OCI-M2 (cell line): Measurements from ENCODE around the gene CASKIN1.
"Not testable (repeated sequence)": the region's sequence is repeated elsewhere in the genome, so short reads cannot be mapped to it uniquely, and the experiment has no call there.

Source experiments
- DNase-seq: peaks from one replicate; lab custom pipeline; 2025; ENCODE audit not compliant: unreplicated experiment; lab: John Stamatoyannopoulos, UW

Gene CASKIN1, protein sequence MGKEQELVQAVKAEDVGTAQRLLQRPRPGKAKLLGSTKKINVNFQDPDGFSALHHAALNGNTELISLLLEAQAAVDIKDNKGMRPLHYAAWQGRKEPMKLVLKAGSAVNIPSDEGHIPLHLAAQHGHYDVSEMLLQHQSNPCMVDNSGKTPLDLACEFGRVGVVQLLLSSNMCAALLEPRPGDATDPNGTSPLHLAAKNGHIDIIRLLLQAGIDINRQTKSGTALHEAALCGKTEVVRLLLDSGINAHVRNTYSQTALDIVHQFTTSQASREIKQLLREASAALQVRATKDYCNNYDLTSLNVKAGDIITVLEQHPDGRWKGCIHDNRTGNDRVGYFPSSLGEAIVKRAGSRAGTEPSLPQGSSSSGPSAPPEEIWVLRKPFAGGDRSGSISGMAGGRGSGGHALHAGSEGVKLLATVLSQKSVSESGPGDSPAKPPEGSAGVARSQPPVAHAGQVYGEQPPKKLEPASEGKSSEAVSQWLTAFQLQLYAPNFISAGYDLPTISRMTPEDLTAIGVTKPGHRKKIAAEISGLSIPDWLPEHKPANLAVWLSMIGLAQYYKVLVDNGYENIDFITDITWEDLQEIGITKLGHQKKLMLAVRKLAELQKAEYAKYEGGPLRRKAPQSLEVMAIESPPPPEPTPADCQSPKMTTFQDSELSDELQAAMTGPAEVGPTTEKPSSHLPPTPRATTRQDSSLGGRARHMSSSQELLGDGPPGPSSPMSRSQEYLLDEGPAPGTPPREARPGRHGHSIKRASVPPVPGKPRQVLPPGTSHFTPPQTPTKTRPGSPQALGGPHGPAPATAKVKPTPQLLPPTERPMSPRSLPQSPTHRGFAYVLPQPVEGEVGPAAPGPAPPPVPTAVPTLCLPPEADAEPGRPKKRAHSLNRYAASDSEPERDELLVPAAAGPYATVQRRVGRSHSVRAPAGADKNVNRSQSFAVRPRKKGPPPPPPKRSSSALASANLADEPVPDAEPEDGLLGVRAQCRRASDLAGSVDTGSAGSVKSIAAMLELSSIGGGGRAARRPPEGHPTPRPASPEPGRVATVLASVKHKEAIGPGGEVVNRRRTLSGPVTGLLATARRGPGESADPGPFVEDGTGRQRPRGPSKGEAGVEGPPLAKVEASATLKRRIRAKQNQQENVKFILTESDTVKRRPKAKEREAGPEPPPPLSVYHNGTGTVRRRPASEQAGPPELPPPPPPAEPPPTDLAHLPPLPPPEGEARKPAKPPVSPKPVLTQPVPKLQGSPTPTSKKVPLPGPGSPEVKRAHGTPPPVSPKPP (N-terminal part only)

DNA sequence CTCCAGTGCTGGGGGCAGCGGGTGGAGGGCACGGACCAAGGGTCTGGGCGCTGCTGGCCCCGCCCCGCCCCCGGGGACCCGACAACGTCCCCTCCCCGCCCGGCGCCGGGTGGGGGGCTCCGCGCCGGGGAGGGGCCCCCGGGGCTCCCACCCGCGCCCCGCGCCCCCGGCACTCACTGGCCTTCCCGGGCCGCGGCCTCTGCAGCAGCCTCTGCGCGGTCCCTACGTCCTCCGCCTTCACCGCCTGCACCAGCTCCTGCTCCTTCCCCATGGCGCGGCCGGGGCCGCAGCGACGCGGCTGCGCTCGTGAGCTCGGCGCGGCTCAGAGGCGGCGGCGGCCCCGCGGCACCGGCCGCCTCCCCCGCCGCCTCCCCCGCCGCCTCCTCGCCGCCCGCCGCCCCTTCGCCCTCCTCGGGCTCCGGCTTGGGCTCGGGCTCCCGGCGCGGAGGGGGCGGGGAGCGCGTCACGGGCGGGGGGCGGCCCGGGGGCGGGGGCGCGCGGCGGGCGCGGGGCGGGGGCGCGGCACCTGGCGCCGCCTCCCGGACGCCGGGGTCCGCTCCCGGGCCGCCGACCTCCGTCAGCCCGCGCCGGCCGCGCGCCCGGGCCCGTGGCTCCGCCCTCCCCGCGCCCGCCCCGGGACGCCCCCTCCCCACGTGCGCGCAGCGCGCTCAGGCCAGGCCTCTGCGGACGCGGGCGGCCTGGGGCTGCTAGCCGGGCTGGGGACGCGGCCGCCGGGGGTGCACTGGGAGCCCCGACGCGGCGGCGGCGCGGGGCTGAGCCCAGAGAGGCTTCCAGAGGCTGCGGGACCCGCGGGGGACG lies at the start of gene CASKIN1:
TSS of gene CASKIN1 (minus strand) at position 444 of the 819 bp plus-strand sequence. CDS start at position 271, 173 bp downstream.
- DNase-seq, result no peak

DNA sequence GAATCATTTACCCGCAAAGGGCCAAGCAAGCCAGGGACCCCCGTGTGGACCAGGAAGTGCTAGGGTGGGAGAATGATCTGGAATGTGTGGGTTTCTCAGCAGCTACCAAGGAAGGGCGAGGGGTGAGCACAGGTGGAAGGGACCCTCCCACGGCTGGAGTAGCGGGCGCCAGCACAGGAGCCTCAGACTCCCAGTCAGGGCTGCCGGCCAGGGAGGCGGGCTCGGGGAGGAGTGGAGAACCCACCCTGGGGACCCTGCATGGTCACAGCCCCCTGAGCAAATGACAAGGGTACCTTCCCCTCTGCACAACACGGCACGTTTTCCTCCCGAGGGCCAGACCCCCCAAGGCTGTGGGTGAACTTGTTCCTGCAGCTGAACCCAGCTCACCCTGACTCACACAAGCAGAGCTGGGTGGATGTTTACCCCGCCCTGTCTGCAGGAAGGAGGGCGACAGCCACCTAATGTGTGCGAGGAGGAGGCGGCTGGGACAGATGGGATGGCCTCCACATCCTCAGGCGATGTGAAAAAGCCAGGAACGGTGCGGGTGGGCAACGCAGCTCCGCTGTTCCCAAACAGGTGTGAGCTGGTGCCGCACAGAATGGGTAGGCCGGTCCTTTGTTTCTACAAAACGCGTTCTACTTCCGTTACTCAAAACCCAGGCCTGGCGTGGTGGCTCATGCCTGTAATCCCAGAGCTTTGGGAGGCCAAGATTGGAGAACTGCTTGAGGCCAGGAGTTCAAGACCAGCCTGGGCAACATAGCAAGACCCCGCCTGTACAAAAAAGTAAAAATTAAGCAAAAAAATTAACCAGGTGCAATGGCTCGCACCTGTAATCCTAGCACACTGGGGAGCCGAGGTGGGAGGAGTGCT lies 48.8 kb upstream of the CASKIN1 start:
- no peak for DNase-seq

DNA sequence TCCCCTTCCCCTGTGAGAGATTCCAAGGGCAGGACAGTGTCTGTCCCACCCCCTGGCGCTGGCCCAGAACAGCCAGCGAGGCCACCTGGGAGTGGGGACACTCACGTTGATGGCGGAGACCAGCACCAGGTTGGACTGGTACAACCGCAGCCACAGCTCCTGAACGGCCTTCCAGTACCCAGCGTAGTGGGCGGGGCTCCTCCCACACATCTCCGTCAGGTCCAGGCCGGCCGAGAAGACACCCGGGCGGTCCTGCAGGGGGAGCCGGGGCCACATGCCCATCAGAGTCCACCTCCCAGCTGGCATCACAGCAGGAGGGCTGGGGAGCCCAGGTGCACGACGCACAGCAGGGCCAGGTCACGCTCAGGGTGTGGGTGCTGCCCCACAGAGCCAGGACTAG lies 47.9 kb upstream of the CASKIN1 start:
- no peak for DNase-seq

DNA sequence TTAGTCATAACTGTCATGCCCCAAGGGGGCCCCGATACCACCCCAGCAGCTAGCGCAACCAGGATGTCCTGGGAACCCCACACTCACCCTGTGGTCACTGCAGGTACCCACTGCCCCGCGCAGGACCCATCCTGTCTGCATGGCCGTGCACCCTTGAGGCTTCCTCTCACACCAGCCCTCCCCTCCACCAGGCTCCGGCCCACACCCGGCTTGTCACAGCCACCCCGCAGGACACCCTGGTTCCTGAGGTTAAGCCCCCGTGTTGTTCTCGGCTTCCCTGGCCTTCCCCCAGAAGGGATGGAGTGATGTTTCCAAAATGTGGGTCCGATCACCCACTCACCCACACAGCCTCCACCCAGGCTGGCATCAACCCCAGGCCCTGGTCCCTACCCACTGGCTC lies 47.4 kb upstream of the CASKIN1 start:
- DNase-seq, result no peak

DNA sequence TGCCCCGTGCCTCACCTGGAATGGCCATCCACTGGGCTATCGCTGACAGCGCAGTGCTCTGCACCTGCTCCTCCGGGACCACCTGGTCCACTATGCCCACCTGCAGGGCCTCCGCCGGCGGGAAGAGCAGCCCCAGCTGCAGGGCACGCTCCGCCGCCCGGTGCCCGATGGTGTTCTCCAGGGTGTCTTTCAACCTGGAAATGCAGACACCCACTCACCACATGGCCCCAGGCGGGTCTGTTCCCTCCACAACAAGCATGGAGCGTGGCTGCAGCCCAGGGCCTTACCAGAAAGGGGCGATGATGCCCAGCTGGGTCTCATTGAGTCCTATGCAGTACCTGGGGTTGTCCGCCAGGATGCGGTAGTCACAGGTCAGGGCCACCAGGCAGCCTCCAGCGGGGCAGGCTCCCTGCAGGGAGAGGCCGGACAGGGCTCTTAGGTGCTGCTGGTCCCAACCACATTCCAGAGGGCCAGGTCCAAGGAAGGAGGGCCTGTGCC lies 46.7 kb upstream of the CASKIN1 start:
- DNase-seq, result no peak

DNA sequence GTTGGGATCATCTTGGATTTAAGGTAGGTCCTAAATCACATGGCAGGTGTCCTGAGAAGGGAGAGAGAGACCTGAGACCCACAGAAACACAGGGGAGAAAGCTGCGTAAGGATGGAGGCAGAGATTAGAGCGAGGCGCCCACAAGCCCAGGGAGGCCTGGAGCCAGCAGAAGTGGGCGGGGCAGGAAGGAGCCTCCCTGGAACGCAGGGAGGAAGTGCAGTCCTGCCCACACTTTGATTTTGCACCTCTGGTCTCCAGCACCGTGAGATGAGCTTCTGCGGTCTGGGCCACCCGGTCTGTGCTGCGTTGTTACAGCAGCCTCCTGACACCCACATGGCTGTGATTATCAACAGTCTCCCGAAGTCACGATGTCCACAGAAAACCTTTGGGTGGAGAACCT lies 46.2 kb upstream of the CASKIN1 start:
- no peak for DNase-seq

DNA sequence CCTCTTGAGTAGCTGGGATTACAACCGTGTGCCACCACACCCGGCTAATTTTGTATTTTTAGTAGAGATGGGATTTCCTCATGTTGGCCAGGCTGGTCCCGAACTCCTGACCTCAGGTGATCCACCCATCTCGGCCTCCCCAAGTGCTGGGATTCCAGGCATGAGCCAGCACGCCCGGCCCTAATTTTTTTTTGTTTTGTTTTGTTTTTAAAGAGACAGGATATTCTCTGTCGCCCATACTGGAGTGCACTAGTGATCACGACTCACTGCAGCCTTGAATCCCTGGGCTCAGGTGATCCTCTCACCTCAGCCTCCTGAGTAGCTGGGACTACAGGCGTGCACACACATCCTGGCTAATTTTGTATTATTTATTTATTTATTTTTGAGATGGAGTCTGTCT lies 43.9 kb upstream of the CASKIN1 start:
- not testable (repeated sequence) for DNase-seq

DNA sequence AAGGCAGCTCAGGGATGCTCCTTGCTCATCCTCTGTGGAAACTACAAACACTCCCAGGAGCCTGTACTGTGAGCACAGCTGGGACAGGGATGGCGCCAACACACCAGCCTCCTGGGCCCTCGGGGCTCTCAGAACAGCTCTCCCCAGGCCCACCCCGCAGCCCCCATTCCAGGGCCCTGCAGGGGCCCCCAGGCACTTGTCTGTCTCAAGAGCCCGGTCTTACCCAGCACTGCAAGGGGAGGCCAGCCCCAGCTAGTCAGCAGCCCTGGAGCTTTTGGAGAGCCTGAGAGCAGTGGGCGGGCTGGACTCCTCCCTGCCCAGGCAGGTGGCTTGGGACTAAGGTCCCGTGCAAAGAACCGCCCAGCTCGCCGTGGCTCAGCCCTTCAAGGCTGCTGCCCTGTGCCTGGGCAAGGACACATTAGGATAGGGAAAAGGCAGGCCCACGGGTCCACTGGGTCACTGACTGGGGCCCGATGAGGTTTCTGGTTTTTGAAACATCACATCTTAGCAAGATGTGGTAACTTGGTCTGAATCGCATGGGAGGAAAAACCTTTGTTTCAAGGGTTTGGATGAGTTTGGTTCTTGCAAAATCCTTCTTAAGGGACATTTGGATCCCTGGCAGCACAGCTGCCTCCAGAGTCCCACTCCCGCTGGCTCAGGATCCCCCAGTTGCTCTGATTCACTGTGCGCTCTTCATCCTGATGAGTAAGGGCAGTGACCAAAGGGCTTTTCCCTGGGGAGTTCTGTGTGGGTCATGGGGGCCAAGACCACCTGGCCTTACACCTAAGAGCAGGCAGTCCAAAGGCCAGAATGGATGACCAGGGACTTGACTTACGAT lies 42.7 kb upstream of the CASKIN1 start:
- no peak for DNase-seq

DNA sequence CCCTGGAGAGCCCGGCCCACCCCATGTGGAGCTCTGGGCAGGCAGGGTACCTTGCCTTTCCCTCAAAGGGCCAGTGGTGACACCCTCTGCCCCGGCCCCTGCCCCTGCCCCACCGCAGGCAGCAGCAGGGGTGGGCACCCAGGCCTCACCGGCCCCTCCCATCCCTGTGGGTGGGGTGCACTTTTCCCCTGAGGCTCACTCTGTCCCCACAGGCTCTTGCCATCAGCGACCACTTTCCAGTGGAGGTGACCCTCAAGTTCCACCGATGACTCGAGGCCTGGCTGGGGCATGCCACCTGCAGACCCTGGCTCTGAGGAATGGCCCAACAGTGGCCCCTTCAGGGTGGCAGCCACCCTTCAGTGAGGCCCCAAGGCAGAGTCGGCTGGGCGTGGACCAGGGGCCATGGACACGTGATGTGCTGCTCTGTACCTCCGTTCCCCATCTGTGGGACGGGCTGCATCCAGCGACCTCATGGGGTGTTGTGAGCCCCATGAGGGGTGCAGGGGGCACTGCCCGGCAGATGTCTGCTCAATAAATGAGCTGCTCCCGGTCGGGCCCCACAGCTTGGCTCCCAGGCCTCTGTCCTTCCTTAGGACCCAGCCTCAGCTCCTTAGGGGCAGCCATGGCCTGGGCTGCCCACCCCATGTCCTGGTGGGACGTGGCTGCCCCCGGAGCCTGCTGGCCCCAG lies 41.9 kb upstream of the CASKIN1 start:
- no peak for DNase-seq

DNA sequence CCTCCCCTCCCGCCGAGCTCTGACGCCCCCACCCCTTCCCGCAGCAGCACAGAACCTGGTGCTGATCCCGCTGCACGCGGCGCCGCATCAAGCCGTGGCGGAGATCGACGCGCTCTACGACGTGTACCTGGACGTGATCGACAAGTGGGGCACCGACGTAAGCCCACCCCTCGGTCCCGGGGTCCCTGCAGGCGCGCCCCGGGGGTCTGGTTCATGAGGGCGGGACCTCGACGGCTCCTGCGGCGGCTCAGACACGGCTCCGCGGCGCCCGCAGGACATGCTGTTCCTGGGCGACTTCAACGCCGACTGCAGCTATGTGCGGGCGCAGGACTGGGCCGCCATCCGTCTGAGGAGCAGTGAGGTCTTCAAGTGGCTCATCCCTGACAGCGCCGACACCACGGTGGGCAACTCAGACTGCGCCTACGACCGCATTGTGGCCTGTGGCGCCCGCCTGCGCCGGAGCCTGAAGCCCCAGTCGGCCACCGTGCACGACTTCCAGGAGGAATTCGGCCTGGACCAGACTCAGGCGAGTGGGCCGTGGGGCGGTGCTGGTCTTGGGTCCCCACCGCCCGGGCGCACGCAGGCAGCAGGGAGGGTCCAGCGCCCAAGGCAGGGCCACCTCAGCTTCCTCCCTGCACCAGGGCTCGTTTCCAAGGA lies 41.2 kb upstream of the CASKIN1 start:
- no peak for DNase-seq

DNA sequence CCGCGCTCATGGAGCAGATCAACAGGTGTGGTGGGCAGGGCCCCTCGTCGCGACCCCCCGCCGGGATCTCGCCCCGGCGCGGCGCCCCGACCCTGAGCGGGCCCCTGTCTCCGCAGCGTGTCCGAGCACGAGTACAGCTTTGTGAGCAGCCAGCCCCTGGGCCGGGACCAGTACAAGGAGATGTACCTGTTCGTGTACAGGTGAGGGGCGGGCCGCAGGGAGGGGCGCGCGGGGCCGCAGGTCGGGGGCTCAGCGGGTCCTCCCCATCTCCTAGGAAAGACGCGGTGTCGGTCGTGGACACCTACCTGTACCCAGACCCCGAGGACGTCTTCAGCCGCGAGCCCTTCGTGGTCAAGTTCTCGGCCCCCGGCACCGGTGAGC lies 40.7 kb upstream of the CASKIN1 start:
- DNase-seq, result no peak

DNA sequence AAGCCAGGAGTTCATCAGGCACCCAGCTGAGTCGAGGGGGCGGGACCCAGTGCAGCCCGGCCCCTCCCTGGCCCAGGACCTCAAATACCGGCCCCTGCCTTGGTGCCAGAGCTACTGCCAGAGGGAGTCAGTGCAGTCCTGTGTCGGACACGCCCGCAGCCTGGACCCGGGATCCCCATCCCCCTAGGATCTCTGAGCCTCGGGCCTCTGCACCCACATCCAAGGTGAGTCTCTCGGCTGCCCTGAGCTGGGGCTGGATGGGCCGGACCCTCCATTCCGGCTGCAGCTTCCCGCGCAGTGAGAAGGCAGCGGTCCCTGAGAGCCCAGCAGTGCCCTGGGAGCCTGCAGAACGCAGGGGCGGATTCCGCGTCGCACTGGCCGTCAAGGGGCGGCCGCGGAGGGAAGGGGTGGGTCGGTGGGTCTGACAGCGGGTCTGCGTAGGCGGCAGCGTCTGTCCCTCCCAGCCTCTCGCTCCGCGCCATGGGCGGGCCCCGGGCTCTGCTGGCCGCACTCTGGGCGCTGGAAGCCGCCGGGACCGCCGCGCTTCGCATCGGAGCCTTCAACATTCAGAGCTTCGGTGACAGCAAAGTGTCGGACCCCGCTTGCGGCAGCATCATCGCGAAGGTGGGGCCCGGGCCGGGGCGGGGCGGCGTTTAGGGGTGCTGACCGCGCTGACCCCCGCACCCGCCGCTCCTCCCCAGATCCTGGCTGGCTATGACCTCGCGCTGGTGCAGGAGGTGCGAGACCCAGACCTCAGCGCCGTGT lies 40.1 kb upstream of the CASKIN1 start, which contains the start of gene DNASE1L2:
TSS of gene DNASE1L2 (plus strand) at position 108 of the 765 bp plus-strand sequence. CDS start at position 481, 373 bp downstream.
- DNase-seq, result no peak

DNA sequence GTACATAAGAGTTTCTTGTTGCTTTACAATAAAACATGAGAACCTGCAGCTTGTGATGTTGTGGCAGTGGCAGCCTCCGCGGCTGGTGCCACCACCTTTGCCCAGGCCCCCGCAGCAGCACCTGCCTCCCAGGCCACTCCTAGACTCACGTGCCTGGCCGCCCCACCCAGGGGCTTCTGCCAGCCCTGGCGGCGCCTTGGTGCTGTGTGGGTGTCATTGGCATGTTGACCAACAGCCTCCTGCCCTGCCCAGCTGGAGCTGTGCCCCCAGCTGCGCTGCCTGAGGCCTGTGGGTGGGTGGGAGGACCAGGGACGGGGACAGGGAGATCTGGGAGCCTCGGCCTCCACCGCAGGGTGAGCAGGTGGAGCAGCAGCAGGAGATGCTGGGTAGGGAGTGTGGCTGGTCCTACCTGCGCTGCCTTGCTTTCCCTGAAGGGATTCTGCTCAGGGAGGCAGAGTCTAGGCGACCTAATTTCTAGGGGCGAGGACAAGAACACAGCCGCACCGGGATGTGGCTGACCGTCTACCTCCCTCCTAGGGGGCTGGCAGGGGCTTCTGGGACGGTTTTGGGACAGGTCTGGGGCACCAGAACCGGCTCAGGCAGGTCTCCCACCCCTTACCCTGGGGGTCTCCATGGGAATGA lies 39.4 kb upstream of the CASKIN1 start:
- no peak for DNase-seq

DNA sequence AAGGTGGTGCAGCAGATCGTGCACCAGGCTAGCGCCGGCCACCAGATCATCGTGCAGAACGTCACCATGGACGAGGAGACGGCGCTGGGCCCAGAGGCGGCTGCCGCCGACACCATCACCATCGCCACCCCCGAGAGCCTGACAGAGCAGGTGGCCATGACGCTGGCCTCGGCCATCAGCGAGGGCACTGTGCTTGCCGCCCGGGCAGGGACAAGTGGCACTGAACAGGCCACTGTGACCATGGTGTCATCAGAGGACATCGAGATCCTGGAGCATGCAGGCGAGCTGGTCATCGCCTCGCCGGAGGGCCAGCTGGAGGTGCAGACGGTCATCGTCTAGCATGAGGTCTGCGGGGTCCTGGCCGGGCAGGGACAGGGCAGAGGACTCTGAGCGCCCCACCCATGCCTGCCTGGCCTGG lies 38.8 kb upstream of the CASKIN1 start:
- no peak for DNase-seq

DNA sequence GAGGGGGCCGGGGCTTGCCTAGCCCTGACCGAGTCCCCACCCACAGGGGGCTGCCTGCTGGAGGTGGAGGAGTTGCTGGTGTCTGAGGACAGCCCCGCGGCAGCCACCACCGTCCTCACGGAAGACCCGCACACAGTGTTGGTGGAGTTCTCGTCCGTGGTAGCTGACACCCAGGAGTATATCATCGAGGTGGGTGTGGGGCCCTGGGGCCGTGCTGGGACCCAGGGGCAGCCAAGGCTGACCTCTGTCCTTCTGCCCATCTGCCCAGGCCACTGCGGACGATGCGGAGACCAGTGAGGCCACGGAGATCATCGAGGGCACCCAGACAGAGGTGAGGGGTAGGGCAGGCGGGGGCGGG lies 38.4 kb upstream of the CASKIN1 start:
- no peak for DNase-seq
